GM18519 (cell line): ENCODE data around the gene SNRPA.
"Not testable (repeated sequence)": the region's sequence is repeated elsewhere in the genome, so short reads cannot be mapped to it uniquely, and the experiment has no call there.

Source experiments
- ATAC-seq: cut with Tn5 transposase; IDR thresholded peaks from one replicate; pipeline ENCODE4 v1.9.1; 2021; ENCODE audit warnings: mild to moderate bottlenecking, moderate library complexity; ENCODE audit not compliant: unreplicated experiment, low FRiP score

SNRPA gene

GRCh38 chr19:40775632-40776022 lies 24.6 kb downstream of the SNRPA start:
- ATAC-seq: no peak

GRCh38 chr19:40776364-40776763 lies 25.4 kb downstream of the SNRPA start:
- ATAC-seq: no peak

- peak; percentile 45 for ATAC-seq
These were observed 26.1 kb downstream of the SNRPA start for GRCh38 chr19:40776932-40777644.

- no peak for ATAC-seq
These were observed 26.6 kb downstream of the SNRPA start for GRCh38 chr19:40777645-40777936.

- ATAC-seq: peak; percentile 41
These were observed 27.1 kb downstream of the SNRPA start, which contains the start of gene RAB4B for GRCh38 chr19:40777937-40778705. RAB4B (plus strand) TSS chr19:40778247; CDS start chr19:40778376, 129 bp downstream.

GRCh38 chr19:40778706-40779284 lies 27.8 kb downstream of the SNRPA start:
- ATAC-seq: no peak

GRCh38 chr19:40780582-40780981 lies 29.6 kb downstream of the SNRPA start:
- ATAC-seq: no peak

GRCh38 chr19:40781140-40781539 lies 30.1 kb downstream of the SNRPA start:
- ATAC-seq: no peak

GRCh38 chr19:40783711-40784110 lies 32.7 kb downstream of the SNRPA start:
- ATAC-seq: no peak

GRCh38 chr19:40784146-40784545 lies 33.1 kb downstream of the SNRPA start:
- ATAC-seq: not testable (repeated sequence)

GRCh38 chr19:40785526-40785925 lies 34.5 kb downstream of the SNRPA start:
- ATAC-seq: no peak

GRCh38 chr19:40786060-40787037 lies 35.3 kb downstream of the SNRPA start:
- no peak for ATAC-seq

- ATAC-seq: no peak
These were observed 40.3 kb downstream of the SNRPA start for GRCh38 chr19:40791349-40791748.

- no peak for ATAC-seq
These were observed 41.0 kb downstream of the SNRPA start for GRCh38 chr19:40791996-40792395.

GRCh38 chr19:40797166-40797962 lies 46.4 kb downstream of the SNRPA start:
- ATAC-seq: no peak

GRCh38 chr19:40797963-40798682 lies 47.1 kb downstream of the SNRPA start:
- peak; percentile 9 for ATAC-seq

GRCh38 chr19:40798683-40799557 lies 47.9 kb downstream of the SNRPA start, which contains the start of gene EGLN2:
EGLN2 (plus strand) TSS chr19:40799191; CDS start chr19:40800573, 1,382 bp downstream.
- peak; percentile 47 for ATAC-seq
